ENCODE data around the gene PLCG2.
"Not testable (repeated sequence)": the region's sequence is repeated elsewhere in the genome, so short reads cannot be mapped to it uniquely, and the experiment has no call there.

PLCG2 gene

DNA sequence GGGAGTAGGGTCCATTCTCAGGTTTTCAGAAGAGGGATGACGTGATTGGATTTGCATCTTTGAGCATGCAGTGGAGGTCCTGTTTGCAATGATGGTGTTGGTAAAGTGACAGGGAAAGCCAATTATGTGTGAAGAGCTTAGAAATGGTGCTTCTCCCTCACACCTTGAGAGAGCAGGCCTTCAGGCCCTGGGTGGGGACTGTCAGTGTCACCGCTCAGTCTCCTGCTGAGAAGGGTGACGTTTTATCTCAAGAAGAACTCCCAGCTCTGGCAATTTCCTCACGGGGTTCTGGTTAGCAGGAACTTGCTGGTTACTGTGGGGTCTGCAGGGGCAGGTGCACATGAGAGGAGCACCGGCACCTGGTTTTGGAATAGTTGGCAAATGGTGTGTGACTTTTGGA lies 11.2 kb downstream of the PLCG2 start:
- no peak for DNase-seq (ENCODE audit: low read depth in 2 of 2)

DNA sequence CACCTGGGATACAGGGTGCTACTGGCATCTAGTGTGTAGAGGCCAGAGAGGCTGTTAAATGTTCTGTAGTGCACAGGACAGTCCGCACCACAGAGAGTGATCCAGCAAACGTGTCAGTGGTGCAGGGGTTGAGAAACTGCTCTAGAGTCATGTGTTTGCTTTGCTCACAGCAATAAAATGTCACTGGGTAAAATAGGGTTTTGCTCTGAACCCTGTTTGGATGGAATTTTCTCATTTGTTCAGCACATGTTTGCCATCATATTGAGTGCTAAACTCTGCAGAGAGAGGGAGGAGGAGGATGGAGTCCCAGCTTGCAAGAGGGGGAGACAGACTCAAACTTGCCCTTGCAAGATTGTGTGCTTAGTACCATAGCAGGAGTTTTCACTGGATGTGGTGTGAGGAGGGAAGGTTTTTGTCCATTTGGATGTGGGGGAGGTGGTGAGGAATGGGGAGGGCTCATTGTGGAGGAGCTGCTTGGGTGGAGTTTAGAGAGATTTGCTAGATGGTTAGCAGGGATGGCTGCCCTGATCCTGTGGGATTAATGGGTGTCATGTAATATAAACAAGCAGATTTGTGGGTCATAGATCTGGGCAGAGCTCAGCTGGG lies 11.8 kb downstream of the PLCG2 start:
- no peak for DNase-seq (ENCODE audit: low read depth in 2 of 2)

GRCh38 chr16:81792828-81793227 lies 13.7 kb downstream of the PLCG2 start:
- DNase-seq (ENCODE audit: low read depth in 2 of 2), result no peak

- no peak for DNase-seq (ENCODE audit: low read depth in 2 of 2)
Observed at GRCh38 chr16:81795193-81795592, 16.1 kb downstream of the PLCG2 start.

- no peak for DNase-seq (ENCODE audit: low read depth in 2 of 2)
Observed at GRCh38 chr16:81796035-81796434, 16.9 kb downstream of the PLCG2 start.

DNA sequence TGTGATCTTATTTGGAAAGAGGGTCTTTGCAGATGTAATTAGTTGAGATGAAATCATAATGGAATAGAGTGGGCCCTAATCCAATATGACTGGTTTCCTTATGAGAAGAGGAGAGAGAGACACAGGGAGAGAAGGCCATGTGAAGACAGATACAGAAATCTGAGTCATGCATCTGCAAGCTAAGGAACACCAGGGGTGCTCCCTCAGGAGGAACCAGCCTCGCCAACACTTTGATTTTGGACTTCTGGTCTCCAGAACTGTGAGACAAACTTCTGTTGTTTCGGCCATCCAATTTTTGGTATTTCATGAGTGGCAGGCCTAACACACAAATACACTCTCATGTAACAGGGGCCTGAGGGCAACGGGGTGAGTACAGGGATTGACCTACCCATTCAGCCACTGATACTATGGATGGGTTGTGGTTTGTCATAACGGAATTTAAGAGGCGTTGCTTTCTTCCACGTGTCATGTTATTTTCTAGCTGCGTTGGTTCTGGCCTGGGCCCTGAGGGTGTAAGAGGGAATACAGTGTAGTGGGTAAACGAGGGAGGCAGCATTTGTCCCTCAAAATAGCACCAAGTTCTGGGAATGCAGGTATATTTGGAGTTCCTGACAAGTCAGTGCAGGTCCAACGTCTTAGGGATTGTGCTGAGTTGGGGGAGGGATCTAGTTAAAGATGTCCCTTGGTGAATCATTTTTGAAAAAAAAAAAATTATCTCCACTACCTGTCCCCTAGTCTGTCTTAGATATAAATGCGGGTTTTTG lies 17.7 kb downstream of the PLCG2 start:
- no peak for DNase-seq (ENCODE audit: low read depth in 2 of 2)

GRCh38 chr16:81797443-81797842 lies 18.4 kb downstream of the PLCG2 start:
- DNase-seq (ENCODE audit: low read depth in 2 of 2), result no peak

GRCh38 chr16:81798311-81799137 lies 19.4 kb downstream of the PLCG2 start:
- no peak for DNase-seq (ENCODE audit: low read depth in 2 of 2)

DNA sequence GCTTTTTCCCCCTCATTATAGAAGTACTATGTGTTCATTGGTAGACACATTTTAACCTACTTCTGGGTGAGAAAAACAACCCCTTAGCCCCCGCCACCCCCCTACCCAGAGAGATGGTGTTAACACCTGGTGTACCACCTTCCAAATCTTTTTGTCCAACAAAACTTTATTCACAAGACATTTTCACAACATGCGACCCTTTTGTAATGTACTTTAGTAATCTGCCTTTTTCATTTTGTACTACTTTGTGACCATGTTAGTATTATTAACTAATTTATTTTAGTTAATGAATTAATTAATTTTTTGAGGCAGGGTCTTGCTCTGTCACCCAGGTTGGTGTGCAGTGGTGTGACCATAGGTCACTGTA lies 20.0 kb downstream of the PLCG2 start:
- DNase-seq (ENCODE audit: low read depth in 2 of 2), result no peak

DNA sequence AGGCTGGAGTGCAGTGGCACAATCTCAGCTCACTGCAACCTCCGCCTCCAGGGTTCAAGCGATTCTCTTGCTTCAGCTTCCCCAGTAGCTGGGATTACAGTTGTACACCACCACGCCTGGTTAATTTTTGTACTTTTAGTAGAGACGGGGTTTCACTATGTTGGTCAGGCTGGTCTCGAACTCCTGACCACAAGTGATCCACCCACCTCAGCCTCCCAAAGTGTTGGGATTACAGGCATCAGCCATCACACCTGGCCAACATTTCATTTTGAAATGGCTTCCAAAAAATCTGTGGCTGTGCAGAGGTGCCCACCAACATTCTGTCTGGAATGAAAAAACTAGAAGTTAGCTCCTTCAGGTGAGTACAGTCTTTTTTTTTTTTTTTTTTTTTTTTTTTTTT lies 22.6 kb downstream of the PLCG2 start:
- not testable (repeated sequence) for DNase-seq (ENCODE audit: low read depth in 2 of 2)

GRCh38 chr16:81803332-81803731 lies 24.2 kb downstream of the PLCG2 start:
- DNase-seq (ENCODE audit: low read depth in 2 of 2), result no peak

DNA sequence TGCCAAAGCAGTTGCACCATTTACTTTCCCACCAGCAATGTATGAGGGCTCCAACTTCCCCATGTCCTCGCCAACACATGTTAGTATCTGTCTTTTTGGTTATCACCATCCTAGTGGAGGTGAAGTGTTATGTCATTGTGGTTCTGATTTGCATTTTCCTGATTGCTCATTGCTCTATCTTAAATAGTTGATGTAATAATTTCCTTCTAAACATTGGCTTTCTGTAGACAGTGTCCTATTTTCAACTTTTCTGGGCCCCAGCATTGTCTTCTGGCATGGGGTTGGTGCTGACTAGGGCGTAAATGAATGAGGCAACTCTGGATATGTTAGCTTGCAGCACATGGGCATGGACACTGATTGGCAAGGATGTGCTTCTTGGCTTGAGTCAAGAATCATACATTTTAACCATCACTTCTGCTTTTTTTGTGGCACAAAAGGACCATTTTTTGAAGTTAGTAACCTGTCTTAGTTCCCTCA lies 25.1 kb downstream of the PLCG2 start:
- DNase-seq (ENCODE audit: low read depth in 2 of 2), result no peak

- no peak for DNase-seq (ENCODE audit: low read depth in 2 of 2)
Observed at GRCh38 chr16:81806696-81807095, 27.6 kb downstream of the PLCG2 start.

DNA sequence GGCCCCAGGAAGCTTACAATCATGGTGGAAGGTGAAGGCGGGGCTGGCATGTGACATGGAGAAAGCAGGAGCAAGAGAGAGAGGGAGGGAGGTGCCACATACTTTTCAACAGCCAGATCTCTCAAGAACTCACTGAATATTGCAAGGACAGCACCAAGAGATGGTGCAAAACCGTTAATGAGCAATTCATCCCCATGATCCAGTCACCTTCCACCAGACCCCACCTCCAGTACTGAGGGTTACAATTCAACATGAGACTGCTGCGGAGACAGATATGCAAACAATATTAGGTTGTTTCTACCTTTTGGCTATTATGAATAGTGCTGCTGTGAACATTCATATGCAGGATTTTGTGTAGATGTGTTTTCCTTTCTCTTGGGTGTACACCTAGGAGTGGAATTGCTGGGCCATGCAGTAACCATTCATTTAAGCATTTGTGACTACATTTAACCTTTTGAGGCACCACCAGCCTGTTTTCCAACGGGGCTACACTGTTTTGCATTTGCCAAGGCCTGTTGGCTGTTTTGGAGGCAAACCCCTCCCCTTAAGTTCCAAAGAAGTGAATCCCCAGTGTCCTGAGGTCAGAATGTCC lies 28.8 kb downstream of the PLCG2 start:
- no peak for DNase-seq (ENCODE audit: low read depth in 2 of 2)

- DNase-seq (ENCODE audit: low read depth in 2 of 2), result no peak
Observed at GRCh38 chr16:81808933-81809480, 29.9 kb downstream of the PLCG2 start.

- DNase-seq (ENCODE audit: low read depth in 2 of 2), result no peak
Observed at GRCh38 chr16:81809567-81809966, 30.5 kb downstream of the PLCG2 start.

DNA sequence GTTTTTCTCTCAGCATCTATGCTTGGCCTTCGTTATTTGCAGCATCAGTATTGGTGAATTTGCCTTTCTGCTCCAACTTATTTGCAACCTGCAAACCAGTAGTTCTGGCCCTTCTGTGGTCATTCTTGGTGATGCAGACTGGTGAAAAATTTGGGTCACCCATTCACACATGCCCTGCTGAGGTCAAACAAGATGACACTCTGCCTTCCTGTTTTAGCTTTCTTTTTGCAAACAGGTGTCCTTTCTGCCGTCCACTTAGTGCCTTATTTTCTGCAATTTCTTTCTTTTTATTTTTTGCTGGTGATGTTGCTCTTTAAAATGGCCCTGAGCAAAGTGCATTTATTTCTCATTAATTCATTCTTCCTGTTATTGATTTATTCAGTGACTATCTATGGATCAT lies 31.3 kb downstream of the PLCG2 start:
- no peak for DNase-seq (ENCODE audit: low read depth in 2 of 2)

GRCh38 chr16:81810894-81811538 lies 31.9 kb downstream of the PLCG2 start:
- no peak for DNase-seq (ENCODE audit: low read depth in 2 of 2)

GRCh38 chr16:81813648-81814047 lies 34.6 kb downstream of the PLCG2 start:
- no peak for DNase-seq (ENCODE audit: low read depth in 2 of 2)

GRCh38 chr16:81814751-81815428 lies 35.8 kb downstream of the PLCG2 start:
- DNase-seq (ENCODE audit: low read depth in 2 of 2), result no peak

DNA sequence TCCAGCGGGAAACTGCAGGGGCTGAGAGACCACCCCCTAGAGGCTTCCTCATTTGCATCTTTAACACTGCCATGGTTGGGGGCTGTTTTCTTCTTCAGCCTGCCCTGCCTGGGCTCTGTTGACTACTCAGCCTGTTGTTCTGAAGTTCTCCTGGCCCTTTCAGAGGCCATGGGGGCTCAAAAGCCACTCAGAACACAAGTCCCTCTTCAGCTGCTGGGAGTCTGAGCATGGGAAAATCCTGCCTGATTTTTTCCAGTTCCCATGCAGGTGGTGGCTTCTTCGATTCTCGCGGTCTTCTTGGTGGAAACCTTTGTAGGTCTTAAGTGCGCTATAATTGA lies 36.3 kb downstream of the PLCG2 start:
- no peak for DNase-seq (ENCODE audit: low read depth in 2 of 2)
